Osteoblast (primary cell): ENCODE data around the gene HSCB. TPM values are rescaled to one million over a fixed set of nuclear protein-coding genes. Genes with fewer than 3 reads are reported as not detected.

ENCODE experiments used
- DNase-seq: peaks from one replicate; pipeline ENCODE4 v3.0.0; 2011; ENCODE audit warnings: low spot score, mixed read lengths; ENCODE audit not compliant: insufficient read length; ENCODE audit errors: missing footprints
- H2AFZ ChIP-seq: 2 replicates; pipeline ENCODE4 v1.6.0; 2011; ENCODE audit warnings: mild to moderate bottlenecking, low read length
- H3K27ac ChIP-seq: 2 replicates; pipeline ENCODE4 v1.5.1; 2011; ENCODE audit warnings: mild to moderate bottlenecking, low read depth, low read length, moderate library complexity
- H3K27me3 ChIP-seq: 2 replicates; pipeline ENCODE4 v1.6.0; 2012; ENCODE audit warnings: mild to moderate bottlenecking, control low read depth, inconsistent platforms, low read length, moderate library complexity; ENCODE audit not compliant: insufficient read depth
- H3K36me3 ChIP-seq: 2 replicates; pipeline ENCODE4 v1.5.1; 2011; ENCODE audit warnings: mild to moderate bottlenecking, low read length, control low read depth, moderate library complexity; ENCODE audit not compliant: insufficient read depth
- H3K4me1 ChIP-seq: 2 replicates; pipeline ENCODE4 v1.5.1; 2011; ENCODE audit warnings: mild to moderate bottlenecking, low read length, control low read depth, moderate library complexity; ENCODE audit not compliant: insufficient read depth
- H3K4me2 ChIP-seq: 2 replicates; pipeline ENCODE4 v1.6.0; 2011; ENCODE audit warnings: mild to moderate bottlenecking, low read length; ENCODE audit not compliant: insufficient read depth
- H3K4me3 ChIP-seq: fragments of 200-600 bp; sonication (generic); 3 replicates; pipeline ENCODE4 v1.5.1; 2012; ENCODE audit warnings: mild to moderate bottlenecking, low read length, inconsistent platforms; ENCODE audit not compliant: insufficient read depth
- H3K79me2 ChIP-seq: 2 replicates; pipeline ENCODE4 v1.6.0; 2012; ENCODE audit warnings: mild to moderate bottlenecking, low read length, control low read depth, inconsistent platforms; ENCODE audit not compliant: insufficient read depth
- H3K9me3 ChIP-seq: 2 replicates; pipeline ENCODE4 v1.5.1; 2011; ENCODE audit warnings: low read depth, low read length, control low read depth
- H4K20me1 ChIP-seq: 2 replicates; pipeline ENCODE4 v1.6.0; 2012; ENCODE audit warnings: mild to moderate bottlenecking, low read length, control low read depth; ENCODE audit not compliant: insufficient read depth
- CTCF ChIP-seq: IDR thresholded peaks from 2 replicates; pipeline ENCODE4 v1.5.1; 2011; ENCODE audit warnings: mild to moderate bottlenecking, low read depth, low read length, moderate library complexity; ENCODE audit errors: extremely low read depth
- total RNA-seq: library from RNA; depleted of rRNA; stranded (reverse); fragments of >200 nt; gene quantifications from 2 replicates; pipeline ENCODE4 v1.2.3, GENCODE V29; 2012

HSCB gene
- total RNA-seq, 1 donor: 13.0 TPM

- TF ChIP-seq CTCF: no peak
Observed at GRCh38 chr22:28799606-28800307, 57.9 kb downstream of the HSCB start.

DNA sequence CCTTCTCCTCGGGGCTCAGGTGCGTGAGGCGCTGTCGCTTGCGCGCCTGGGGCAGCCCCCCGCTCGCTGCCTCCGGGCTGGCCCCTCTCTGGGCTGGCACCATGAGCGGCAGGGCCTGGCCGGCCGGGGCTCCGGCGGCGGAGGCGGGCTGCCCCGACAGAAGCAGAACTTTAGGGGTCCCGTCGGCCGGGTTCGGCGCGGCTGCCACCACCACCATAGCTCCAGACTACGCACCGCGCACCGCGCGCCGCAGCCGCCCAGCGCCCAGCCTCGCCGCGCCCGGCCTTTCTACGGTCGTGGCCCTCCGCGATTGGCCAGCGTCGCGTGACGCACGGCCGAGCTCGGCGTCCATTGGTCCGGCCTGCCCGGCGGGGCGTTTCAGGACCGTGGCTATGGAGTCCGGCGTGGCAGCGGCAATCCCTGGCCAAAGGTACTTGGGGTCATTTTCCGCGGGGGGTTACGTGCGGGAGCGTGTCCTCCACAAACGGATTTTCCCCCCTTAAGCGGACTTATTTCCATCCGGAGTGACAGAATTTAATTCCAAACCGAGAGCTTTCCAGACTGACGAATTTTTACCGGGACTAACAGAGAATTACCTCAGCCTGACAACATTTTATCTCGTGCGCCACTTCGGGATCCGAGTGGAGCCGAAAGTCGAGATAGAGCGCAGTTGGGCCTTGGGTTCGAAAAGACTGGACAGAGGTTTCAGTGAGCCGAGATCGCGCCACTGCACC lies 58.6 kb downstream of the HSCB start, which contains the start of gene XBP1:
TSS of gene XBP1 (minus strand) at position 262 of the 734 bp plus-strand sequence.
- DNase-seq: peak; percentile 99
- H3K4me2 ChIP-seq: peak within 1 kb of the TSS; percentile 92
- H3K4me3 ChIP-seq: peak within 1 kb of the TSS; percentile 86
- H3K27me3 ChIP-seq: no peaks in the 10 kb centered on the region
- peaks cover 57% of the 10 kb centered on the region for H3K79me2 ChIP-seq
- peak within 1 kb of the TSS; percentile 94 for H3K27ac ChIP-seq
- H4K20me1 ChIP-seq: peaks cover 31% of the 10 kb centered on the region
- TF ChIP-seq CTCF: no peak
- H3K36me3 ChIP-seq: peaks cover 32% of the 10 kb centered on the region
- no peaks in the 10 kb centered on the region for H3K9me3 ChIP-seq
- peaks cover 17% of the 10 kb centered on the region for H3K4me1 ChIP-seq
- peak within 1 kb of the TSS; percentile 47 for H2AFZ ChIP-seq

More at GRCh38 chr22:28799606-28800307, 57.9 kb downstream of the HSCB start:
- Histone ChIP-seq H2AFZ (no peak overlapping the region), H3K4me1 (peaks cover 21% of the 10 kb centered on the region), H3K79me2 (peaks cover 64% of the 10 kb centered on the region), H3K4me2 (peak overlapping the region; percentile 92), H3K36me3 (peaks cover 39% of the 10 kb centered on the region), H3K27me3 (no peaks in the 10 kb centered on the region), H3K27ac (peak overlapping the region; percentile 94), H3K9me3 (no peaks in the 10 kb centered on the region), H4K20me1 (peaks cover 38% of the 10 kb centered on the region), H3K4me3 (peak overlapping the region; percentile 86)
- peak; percentile 87 for DNase-seq

DNA sequence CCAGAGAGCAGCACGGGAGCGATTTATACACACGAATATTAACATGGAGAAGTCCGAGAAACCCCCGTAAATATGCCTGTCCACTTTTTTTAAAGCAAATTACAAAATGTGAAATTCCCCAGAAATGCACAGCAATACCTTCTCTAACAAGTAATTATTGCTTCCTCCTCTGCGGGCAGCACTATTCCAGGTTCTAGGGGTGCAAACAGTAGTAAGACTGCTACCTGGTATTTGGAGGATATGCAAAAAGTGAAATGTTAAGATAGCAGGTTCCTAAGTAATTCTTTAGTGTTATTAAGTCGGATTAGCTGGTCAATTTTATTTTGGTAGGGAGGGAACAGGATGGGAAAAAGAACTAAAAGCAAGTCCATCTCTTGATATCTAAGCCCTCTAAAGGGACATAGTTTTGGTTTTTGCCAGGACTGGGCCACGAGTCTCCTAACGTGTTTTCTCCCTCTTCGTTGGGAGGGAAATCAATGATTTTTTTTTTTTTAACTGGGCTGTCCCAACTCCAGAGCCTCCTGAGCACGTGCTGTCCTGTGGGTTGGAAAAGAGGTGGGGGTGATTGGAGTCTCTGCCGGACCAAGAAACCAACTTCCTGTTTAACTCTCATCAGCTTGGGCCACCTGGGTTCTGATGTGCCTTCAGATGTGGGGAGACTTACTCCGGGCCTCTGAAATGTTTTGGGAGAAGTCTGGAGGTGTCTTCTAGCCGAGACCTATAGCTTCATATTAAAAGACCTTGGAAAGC lies 60.2 kb downstream of the HSCB start:
- Histone ChIP-seq H3K4me2 (peak overlapping the region; percentile 74), H3K27ac (peak overlapping the region; percentile 17), H3K79me2 (peaks cover 42% of the 10 kb centered on the region), H4K20me1 (peaks cover 16% of the 10 kb centered on the region), H3K36me3 (peaks cover 17% of the 10 kb centered on the region), H2AFZ (peak overlapping the region; percentile 46), H3K4me1 (peaks cover 17% of the 10 kb centered on the region), H3K4me3 (peak overlapping the region; percentile 33), H3K9me3 (no peaks in the 10 kb centered on the region), H3K27me3 (no peaks in the 10 kb centered on the region)
- TF ChIP-seq CTCF: no peak
- DNase-seq: peak; percentile 76
